K562 treated with DMSO at 1 percent for 4 hours (cell line): ENCODE results near the gene POLE2. TPM values are rescaled to one million over a fixed set of nuclear protein-coding genes. Genes with fewer than 3 reads are reported as not detected.

Experiments
- total RNA-seq: library from RNA; unstranded; fragments of 300-600 nt; gene quantifications from 2 replicates; pipeline ENCODE4 v1.2.3, GENCODE V29; 2022; ENCODE audit not compliant: insufficient read depth

POLE2 gene, protein sequence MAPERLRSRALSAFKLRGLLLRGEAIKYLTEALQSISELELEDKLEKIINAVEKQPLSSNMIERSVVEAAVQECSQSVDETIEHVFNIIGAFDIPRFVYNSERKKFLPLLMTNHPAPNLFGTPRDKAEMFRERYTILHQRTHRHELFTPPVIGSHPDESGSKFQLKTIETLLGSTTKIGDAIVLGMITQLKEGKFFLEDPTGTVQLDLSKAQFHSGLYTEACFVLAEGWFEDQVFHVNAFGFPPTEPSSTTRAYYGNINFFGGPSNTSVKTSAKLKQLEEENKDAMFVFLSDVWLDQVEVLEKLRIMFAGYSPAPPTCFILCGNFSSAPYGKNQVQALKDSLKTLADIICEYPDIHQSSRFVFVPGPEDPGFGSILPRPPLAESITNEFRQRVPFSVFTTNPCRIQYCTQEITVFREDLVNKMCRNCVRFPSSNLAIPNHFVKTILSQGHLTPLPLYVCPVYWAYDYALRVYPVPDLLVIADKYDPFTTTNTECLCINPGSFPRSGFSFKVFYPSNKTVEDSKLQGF
- total RNA-seq, result 9.5 and 14.5 TPM in 2 replicates

DNA sequence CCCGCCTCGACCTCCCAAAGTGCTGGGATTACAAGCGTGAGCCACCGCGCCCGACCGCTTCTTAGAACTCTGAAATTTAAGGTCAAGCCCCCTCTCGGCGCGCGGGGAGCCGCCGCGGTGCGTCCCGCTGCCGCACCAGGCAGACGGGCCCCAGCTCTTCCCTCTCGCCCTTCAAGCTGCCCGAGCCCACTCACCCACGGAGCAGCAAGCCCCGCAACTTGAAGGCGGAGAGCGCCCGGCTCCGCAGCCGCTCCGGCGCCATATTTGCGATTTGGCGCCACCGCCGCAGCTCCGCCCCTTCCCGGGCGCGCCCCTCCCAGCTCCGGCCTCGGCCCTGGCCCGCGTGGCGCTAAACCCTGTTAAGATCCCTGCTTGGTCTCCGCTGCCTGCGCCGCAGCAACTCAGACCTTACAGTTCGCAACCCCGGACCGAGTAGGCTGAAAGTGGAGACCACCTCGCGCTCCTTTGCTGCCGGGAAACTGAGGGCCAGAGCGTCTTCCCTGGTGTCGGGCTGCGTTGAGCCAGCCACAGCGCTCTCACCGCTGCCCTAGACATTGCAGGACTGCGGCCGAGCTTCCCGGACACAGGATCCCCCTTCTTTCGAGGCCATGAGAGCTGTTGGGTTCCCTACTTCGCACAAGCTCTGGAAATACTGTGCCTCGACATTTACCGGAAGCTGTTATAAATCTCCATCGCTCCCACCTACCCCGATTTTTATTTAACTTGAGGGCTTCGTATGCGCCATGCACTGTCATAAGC lies at the start of gene POLE2:
Gene POLE2, minus strand, starts transcription at position 273 of the 759 bp plus-strand sequence. Its CDS starts 11 bp downstream, at position 262.

DNA sequence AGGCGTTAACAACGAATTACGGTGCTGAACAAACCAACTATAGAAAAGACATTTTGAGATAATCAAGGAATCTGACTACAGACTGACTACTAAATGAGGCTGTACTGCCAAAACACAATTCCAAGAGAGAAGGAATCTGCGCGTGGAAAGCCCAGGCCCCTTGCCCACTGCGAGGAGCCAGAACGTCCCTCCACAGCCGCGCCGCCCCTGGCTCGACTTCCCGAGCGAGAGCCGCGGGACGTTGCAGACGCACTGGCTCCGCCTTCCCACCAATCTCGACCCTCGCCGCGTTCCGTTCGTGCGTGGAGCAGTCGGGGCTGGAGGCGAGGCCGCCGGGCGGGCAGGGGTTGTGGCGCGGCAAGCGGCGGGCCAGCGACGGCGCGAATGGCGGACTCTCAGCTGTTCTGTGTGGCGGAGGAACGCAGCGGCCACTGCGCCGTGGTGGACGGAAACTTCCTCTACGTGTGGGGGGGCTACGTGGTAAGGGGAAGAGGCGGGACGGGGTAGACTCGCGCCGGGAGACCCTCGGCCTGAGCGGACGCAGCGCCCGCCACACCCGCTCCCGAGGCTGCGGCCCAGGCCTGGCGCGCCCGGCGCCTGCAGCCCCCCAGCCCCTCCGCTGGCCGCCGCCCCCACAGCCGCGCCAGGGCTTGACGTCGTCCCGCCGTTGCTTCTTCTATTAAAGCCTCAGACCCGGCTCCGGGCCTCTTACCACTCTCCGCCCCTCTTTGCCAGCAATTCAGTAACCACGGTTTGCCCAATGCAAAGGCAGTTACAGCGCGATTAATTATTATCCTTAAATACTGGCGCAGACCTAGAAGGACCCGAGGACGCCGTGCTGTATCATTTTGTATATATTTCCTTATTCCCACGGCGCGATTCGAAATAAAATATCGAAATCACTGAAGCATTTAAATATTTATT lies 5.1 kb upstream of the POLE2 start, which contains the start of gene KLHDC1:
Gene KLHDC1, plus strand, starts transcription at position 310 of the 924 bp plus-strand sequence. Its CDS starts 75 bp downstream, at position 385.

DNA sequence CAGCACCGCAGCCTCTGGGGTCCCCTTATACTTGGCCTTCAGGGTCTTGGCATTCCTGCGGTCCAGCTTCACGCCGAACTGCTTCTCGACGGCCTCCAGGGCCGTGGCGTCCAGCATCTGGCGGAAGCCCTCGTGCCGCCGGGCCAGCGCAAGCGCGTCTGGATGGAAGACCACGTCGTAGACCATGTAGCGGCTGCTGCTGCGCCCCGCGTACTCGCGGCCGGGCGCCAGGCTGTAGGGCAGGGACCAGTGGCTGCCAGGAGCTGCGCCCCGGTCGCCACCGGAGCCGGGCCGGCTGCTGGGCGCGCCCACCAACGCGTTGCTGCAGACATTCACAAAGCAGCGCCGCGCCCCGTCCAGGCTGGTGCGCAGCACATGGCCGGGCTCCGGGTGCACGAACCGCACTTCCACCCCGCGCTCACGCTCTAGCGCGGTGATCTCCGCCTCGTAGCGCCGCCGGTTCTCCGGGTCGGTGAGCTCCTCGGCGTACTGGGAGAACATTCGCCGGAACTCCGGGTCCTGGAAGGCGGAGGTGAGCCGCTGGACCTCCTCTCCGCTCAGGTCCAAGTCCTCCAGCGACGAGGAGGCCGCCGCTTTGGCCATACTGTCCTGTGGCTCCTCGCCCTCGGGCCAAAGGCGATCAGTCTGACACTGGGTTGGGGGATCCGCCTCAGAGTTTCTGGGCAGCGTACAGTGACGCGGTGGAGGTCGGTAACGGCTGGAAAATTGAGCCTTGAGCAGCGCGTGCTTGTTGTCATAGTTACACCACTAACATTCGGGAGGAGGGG lies 53.3 kb downstream of the POLE2 start, which contains the start of gene DNAAF2:
Gene DNAAF2, minus strand, starts transcription at position 698 of the 788 bp plus-strand sequence. Its CDS starts 95 bp downstream, at position 603.

DNA sequence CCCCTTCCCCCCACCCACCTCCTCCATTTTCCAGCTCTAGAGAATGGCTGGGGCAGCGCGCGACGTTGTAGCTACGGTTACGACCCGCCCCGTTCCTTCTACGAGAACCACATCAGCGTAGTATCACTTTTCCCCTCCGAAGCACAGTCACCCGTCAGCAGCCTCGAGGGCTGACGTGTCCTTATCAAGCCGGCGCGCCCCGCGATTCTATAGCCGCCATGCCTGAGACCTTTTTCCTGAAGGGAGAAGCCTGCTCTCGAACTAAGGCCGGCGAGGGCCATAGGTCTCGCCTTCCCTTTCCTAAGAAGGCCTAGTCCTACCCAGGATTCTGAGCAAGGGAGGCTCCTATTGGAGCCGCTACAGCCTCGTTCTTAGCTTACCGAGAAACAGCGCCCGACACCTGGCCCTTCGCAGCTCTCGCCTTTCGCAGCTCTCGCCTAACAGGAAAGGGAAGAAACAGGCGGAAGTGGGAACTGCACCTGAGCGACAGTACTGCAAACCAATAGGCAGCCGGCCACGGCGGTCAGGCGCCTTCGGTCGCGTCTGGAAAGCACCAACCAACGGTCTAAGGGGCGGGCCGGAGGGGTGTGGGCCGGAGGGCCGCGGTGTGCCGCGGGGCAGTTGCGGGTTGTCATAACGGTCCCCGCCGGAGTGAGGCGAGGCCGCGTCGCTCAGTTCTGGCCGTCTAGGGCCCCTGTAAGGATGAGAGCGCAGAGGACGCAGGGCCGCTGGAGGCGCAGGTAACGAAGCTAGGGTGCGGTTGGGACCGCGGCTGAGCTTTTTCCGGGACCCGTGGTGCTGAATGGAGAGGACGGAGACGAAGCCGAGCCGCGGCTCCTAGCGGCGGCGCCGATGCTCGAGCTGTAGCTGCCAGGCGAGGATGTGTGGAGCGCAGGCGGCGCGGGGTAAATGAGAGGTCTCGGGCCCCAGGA lies 67.6 kb downstream of the POLE2 start, which contains the start of the genes MGAT2 and RPL36AL:
Gene MGAT2, plus strand, starts transcription at position 618 of the 932 bp plus-strand sequence. CDS start 470 bp downstream, outside the sequence.
Gene RPL36AL, minus strand, starts transcription at position 445 of the 932 bp plus-strand sequence. CDS start 1,522 bp downstream, outside the sequence.

DNA sequence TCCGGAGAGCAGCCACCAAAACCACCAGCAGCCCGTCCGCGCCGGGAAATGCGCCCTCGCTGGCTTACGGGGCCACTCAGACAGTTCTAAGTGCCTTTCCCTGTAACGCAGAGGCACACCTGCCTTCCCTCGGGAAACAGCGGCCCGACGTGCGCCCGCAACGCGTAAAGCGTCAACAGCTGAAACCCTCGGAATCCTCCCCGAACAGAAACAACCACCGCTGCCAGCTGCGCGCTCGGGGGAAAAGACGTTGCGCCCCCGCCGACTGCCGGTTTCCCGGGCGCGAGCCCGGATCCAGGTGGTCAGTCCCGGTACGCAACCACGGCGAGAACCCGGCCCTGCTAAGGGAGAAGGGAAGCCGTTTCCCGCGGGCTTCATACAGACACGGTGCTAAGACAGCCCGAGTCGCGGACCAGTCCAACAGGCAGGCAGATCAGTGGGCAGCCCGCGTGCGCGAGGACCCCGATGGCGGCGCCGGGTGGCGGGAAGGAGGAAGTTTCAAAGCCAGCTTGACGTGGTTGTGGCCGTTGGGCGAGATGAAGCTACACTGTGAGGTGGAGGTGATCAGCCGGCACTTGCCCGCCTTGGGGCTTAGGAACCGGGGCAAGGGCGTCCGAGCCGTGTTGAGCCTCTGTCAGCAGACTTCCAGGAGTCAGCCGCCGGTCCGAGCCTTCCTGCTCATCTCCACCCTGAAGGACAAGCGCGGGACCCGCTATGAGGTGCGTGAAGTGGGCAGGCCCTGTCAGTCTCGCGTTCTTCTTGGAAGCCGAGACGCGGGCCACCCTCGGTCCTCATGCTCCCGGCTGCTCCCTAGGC lies 89.3 kb downstream of the POLE2 start, which contains the start of gene LRR1:
Gene LRR1, plus strand, starts transcription at position 456 of the 816 bp plus-strand sequence. Its CDS starts 81 bp downstream, at position 537.

Other genes starting within 250 kb of the POLE2 start
- 7,042 and 9,492 TPM in 2 replicates for gene RPS29, start 101.8 kb downstream of the POLE2 start, total RNA-seq
- gene LRR1, start 89.3 kb downstream of the POLE2 start, total RNA-seq, result 21.2 and 27.9 TPM in 2 replicates
- gene RPL36AL, start 67.6 kb downstream of the POLE2 start, total RNA-seq, result 176 and 178 TPM in 2 replicates
- 21.0 and 23.1 TPM in 2 replicates for gene MGAT2, start 67.4 kb downstream of the POLE2 start, total RNA-seq
- gene DNAAF2, start 53.0 kb downstream of the POLE2 start, total RNA-seq, result 3.4 and 4.6 TPM in 2 replicates
- 0.44 TPM in 1 of 2 replicates, not detected in the other for gene KLHDC1, start 4.9 kb upstream of the POLE2 start, total RNA-seq
- gene KLHDC2, start 79.9 kb upstream of the POLE2 start, total RNA-seq, result 28.5 and 36.8 TPM in 2 replicates
- gene NEMF, start 164.6 kb upstream of the POLE2 start, total RNA-seq, result 11.8 and 17.3 TPM in 2 replicates
- gene ARF6, start 204.9 kb upstream of the POLE2 start, total RNA-seq, result 24.5 and 27.0 TPM in 2 replicates